SJCRH30 (cell line): ENCODE measurements around the gene EHD2. TPM values are rescaled to one million over a fixed set of nuclear protein-coding genes. Genes with fewer than 3 reads are reported as not detected.

Source experiments
- DNase-seq, 2 experiments: peaks; one replicate each; pipeline ENCODE4 v3.0.0-alpha.2; 2015 to 2020
- H3K27ac ChIP-seq: fragments of 250-450 bp; sonication (Bioruptor Pico); 2 replicates; pipeline ENCODE4 v1.5.1; 2020; ENCODE audit warnings: mild to moderate bottlenecking, moderate library complexity
- H3K27me3 ChIP-seq: fragments of 250-450 bp; sonication (Bioruptor Pico); 2 replicates; pipeline ENCODE4 v1.5.1; 2020; ENCODE audit warnings: mild to moderate bottlenecking, moderate library complexity
- H3K36me3 ChIP-seq: fragments of 250-450 bp; sonication (Bioruptor Pico); 2 replicates; pipeline ENCODE4 v1.5.1; 2020; ENCODE audit warnings: mild to moderate bottlenecking, moderate library complexity
- H3K4me1 ChIP-seq: fragments of 250-450 bp; sonication (Bioruptor Pico); 2 replicates; pipeline ENCODE4 v1.5.1; 2020; ENCODE audit warnings: mild to moderate bottlenecking, moderate library complexity
- H3K4me3 ChIP-seq: fragments of 250-450 bp; sonication (Bioruptor Pico); 2 replicates; pipeline ENCODE4 v1.5.1; 2020; ENCODE audit warnings: mild to moderate bottlenecking, moderate library complexity
- H3K9me3 ChIP-seq: fragments of 250-450 bp; sonication (Bioruptor Pico); replicated peaks from 2 replicates; pipeline ENCODE4 v1.5.1; 2020; ENCODE audit warnings: mild to moderate bottlenecking, moderate library complexity
- total RNA-seq: library from RNA; depleted of rRNA; stranded (reverse); fragments of >200 nt; shearing (Covaris generic); gene quantifications from 2 replicates; pipeline ENCODE4 v1.2.3, GENCODE V29; 2014

Gene EHD2
- total RNA-seq, 1 experiment from 2014 or later: 9.4 TPM

DNA sequence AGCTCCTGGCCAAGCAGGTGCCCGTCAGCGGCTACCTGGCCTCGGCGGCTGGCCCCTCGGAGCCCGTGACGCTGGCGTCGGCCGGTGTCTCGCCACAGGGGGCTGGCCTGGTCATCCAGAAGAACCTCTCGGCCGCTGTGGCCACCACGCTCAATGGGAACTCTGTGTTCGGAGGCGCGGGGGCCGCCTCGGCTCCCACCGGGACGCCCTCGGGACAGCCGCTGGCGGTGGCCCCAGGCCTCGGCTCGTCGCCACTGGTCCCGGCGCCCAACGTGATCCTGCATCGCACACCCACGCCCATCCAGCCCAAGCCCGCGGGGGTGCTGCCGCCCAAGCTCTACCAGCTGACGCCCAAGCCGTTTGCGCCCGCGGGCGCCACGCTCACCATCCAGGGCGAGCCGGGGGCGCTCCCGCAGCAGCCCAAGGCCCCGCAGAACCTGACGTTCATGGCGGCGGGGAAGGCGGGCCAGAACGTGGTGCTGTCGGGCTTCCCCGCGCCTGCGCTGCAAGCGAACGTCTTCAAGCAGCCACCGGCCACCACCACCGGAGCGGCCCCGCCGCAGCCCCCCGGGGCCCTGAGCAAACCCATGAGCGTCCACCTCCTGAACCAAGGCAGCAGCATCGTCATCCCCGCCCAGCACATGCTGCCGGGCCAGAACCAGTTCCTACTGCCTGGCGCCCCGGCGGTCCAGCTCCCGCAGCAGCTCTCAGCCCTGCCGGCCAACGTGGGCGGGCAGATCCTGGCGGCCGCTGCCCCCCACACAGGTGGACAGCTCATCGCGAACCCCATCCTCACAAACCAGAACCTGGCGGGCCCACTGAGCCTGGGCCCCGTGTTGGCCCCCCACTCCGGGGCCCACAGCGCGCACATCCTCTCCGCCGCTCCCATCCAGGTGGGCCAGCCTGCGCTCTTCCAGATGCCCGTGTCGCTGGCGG is 33.0 kb upstream of the EHD2 start:
- Histone ChIP-seq H3K4me1 (no peaks in the 10 kb centered on the region), H3K4me3 (no peak overlapping the region), H3K9me3 (no peaks in the 10 kb centered on the region), H3K27me3 (no peaks in the 10 kb centered on the region), H3K27ac (no peak overlapping the region), H3K36me3 (peaks cover 21% of the 10 kb centered on the region)
- no peak for DNase-seq

GRCh38 chr19:47680858-47681332 is 32.3 kb upstream of the EHD2 start:
- peaks cover 21% of the 10 kb centered on the region for H3K36me3 ChIP-seq
- no peak for DNase-seq
- H3K4me1 ChIP-seq: no peaks in the 10 kb centered on the region
- H3K27ac ChIP-seq: no peak overlapping the region
- no peaks in the 10 kb centered on the region for H3K9me3 ChIP-seq
- no peak overlapping the region for H3K4me3 ChIP-seq
- no peaks in the 10 kb centered on the region for H3K27me3 ChIP-seq

DNA sequence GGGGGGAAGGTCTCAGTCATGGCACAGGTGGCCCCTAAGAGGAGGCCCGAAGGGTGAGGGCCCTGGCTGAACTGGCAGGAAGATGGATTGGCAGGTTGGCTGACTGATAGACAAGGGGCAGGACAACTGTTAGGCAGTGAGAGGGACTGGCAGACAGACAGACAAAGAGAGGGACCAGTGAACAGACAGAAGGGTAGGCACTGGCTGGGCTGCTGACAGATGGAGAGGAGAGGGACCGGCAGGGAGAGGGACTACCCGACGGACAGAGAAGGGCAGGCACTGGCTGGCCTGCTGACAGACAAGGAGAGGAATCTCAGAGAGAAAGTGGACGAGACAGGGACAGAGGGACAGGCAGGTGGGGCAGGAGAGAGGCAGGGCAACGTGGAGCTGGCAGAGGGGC is 31.8 kb upstream of the EHD2 start:
- Histone ChIP-seq H3K9me3 (no peaks in the 10 kb centered on the region), H3K36me3 (peaks cover 21% of the 10 kb centered on the region), H3K4me1 (no peaks in the 10 kb centered on the region), H3K27me3 (no peaks in the 10 kb centered on the region), H3K4me3 (no peak overlapping the region), H3K27ac (no peak overlapping the region)
- no peak for DNase-seq

DNA sequence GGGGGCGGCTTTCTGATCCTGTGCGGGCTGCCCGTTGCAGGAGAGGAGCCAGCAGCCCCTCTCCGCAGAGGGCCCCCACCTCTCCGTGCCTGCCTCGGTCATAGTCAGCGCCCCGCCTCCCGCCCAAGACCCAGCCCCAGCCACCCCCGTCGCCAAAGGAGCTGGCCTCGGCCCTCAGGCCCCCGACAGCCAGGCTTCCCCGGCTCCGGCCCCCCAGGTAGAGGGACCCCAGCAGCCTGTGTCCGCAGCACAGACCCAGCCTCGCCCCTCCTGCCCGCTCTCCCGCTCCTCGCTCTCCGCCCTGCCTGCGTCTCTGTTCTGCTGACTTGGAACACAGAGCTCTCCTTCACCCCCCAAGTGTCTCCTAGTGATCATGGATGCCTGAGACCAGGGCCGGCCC is 31.3 kb upstream of the EHD2 start:
- no peaks in the 10 kb centered on the region for H3K27me3 ChIP-seq
- peaks cover 17% of the 10 kb centered on the region for H3K36me3 ChIP-seq
- H3K27ac ChIP-seq: no peak overlapping the region
- H3K9me3 ChIP-seq: no peaks in the 10 kb centered on the region
- H3K4me1 ChIP-seq: no peaks in the 10 kb centered on the region
- no peak overlapping the region for H3K4me3 ChIP-seq
- no peak for DNase-seq

- DNase-seq: no peak
- H3K4me3 ChIP-seq: no peak overlapping the region
- H3K4me1 ChIP-seq: no peaks in the 10 kb centered on the region
- H3K27me3 ChIP-seq: no peaks in the 10 kb centered on the region
- no peaks in the 10 kb centered on the region for H3K9me3 ChIP-seq
- peaks cover 14% of the 10 kb centered on the region for H3K36me3 ChIP-seq
- H3K27ac ChIP-seq: no peak overlapping the region
Observed at GRCh38 chr19:47682939-47683338, 30.3 kb upstream of the EHD2 start.

- Histone ChIP-seq H3K36me3 (peaks cover 9% of the 10 kb centered on the region; the same call in 1 of the 2 replicates), H3K9me3 (no peaks in the 10 kb centered on the region), H3K4me3 (no peak overlapping the region), H3K4me1 (no peaks in the 10 kb centered on the region), H3K27ac (no peak overlapping the region), H3K27me3 (no peaks in the 10 kb centered on the region)
- no peak for DNase-seq
Observed at GRCh38 chr19:47686679-47687450, 26.4 kb upstream of the EHD2 start.

DNA sequence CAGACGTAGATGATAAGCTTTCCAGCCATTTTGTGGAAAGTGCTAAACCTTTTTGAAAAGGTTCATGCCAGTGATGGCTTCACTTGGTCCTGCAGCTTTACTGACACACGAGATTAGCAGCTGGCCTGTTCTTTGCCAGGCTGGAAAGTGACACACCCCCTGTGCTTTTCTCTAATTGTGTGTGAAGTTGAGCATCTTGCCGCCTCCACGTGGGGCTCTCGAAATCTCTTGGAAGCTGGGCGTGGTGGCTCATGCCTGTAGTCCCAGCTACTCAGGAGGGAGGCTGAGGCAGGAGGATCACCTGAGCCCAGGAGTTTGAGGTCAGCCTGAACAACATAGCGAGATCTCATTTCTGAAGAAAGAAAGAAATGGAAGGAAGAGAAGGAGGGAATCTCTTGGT is 25.3 kb upstream of the EHD2 start:
- no peaks in the 10 kb centered on the region for H3K9me3 ChIP-seq
- H3K27ac ChIP-seq: no peak overlapping the region
- H3K4me3 ChIP-seq: no peak overlapping the region
- H3K4me1 ChIP-seq: no peaks in the 10 kb centered on the region
- H3K36me3 ChIP-seq: peaks cover 9% of the 10 kb centered on the region; the same call in 1 of the 2 replicates
- H3K27me3 ChIP-seq: no peaks in the 10 kb centered on the region
- DNase-seq: no peak

DNA sequence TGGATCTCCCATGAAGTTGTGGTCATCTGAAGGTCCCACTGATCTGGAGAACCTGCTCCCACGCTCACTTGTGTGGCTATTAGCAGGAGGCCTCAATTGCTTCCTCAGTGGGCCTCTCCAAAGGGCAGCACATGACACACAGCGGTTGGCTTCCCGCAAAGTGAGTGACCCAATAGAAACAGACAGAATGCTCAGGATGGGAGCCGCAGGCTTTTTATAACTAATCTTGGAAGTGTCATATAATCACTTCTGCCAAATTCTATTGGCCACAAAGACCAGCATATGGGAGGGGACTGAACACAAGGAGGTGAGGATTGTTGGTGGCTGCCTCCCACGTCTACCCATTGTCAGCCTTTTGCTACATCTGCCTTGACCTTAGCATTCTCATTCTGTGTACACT is 22.1 kb upstream of the EHD2 start:
- Histone ChIP-seq H3K27me3 (no peaks in the 10 kb centered on the region), H3K4me3 (no peak overlapping the region), H3K4me1 (no peaks in the 10 kb centered on the region), H3K27ac (no peak overlapping the region), H3K9me3 (no peaks in the 10 kb centered on the region), H3K36me3 (peaks cover 4% of the 10 kb centered on the region; the same call in 1 of the 2 replicates)
- DNase-seq: no peak

DNA sequence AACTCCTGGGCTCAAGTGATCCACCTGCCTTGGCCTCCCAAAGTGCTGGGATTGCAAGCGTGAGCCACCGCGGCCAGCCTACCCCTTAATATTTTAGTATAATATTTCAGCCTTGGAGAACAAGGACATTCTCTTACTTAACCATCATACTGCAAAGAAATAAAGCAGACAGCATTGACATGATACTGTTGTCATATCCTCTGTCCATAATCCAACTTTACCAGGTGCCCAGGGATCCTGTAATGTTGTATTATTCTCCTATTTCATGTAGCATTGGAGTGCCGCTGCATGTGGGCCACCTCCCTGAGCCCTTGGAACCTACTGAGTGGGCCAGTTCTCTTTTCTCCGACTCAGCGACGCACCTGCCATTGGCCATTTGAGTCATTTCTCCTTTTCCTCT is 21.4 kb upstream of the EHD2 start:
- no peak for DNase-seq
- Histone ChIP-seq H3K4me1 (no peaks in the 10 kb centered on the region), H3K36me3 (peaks cover 4% of the 10 kb centered on the region; the same call in 1 of the 2 replicates), H3K4me3 (no peak overlapping the region), H3K9me3 (no peaks in the 10 kb centered on the region), H3K27me3 (no peaks in the 10 kb centered on the region), H3K27ac (no peak overlapping the region)

DNA sequence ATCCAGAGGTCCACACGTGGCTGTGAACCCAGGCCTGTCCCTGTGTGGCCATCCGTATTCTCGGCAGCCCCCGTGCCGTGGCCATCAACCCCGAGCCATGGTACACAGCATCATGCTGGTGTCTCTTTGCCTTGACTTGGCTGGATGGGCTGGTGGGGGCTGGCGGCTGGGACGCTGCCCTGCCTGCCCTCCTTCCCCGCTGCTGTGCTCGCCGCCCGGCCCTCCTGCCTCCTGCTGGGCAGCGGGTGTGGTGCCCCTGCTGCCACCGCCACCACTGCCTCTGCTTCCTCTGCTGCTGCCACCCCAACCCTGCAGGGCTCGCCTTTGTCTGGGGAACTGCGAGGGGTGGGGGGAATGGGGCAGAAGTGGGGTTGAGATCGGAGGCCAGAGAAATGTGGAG is 19.7 kb upstream of the EHD2 start:
- H3K4me3 ChIP-seq: no peak overlapping the region
- no peaks in the 10 kb centered on the region for H3K36me3 ChIP-seq
- no peaks in the 10 kb centered on the region for H3K4me1 ChIP-seq
- H3K27me3 ChIP-seq: no peaks in the 10 kb centered on the region
- DNase-seq: no peak
- H3K27ac ChIP-seq: no peak overlapping the region
- no peaks in the 10 kb centered on the region for H3K9me3 ChIP-seq

DNA sequence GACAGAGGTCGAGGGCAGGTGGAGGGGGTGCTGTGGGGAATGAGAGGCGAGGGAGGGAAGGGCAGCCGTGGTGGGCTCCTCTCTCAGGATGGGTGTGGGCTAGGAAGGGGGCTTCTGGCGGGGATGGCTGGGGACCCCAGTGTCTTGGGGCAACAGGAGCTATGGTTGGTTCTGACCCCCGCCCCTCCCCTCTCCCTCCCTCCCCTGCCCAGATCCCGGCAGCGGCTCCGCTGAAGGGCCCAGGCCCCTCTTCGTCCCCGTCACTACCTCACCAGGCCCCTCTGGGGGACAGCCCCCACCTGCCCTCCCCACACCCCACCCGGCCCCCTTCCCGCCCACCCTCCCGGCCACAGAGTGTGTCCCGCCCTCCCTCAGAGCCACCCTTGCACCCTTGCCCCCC is 19.3 kb upstream of the EHD2 start:
- H3K4me3 ChIP-seq: no peak overlapping the region
- H3K27ac ChIP-seq: no peak overlapping the region
- H3K27me3 ChIP-seq: no peaks in the 10 kb centered on the region
- no peaks in the 10 kb centered on the region for H3K9me3 ChIP-seq
- no peaks in the 10 kb centered on the region for H3K4me1 ChIP-seq
- DNase-seq: no peak
- H3K36me3 ChIP-seq: no peaks in the 10 kb centered on the region

- Histone ChIP-seq H3K9me3 (no peaks in the 10 kb centered on the region), H3K4me1 (no peaks in the 10 kb centered on the region), H3K27ac (no peak overlapping the region), H3K27me3 (no peaks in the 10 kb centered on the region), H3K4me3 (no peak overlapping the region), H3K36me3 (peaks cover 5% of the 10 kb centered on the region)
- DNase-seq: no peak
Observed at GRCh38 chr19:47694466-47695273, 18.6 kb upstream of the EHD2 start.

- no peak for DNase-seq
- Histone ChIP-seq H3K27me3 (no peaks in the 10 kb centered on the region), H3K36me3 (peaks cover 10% of the 10 kb centered on the region), H3K27ac (no peak overlapping the region), H3K4me3 (no peak overlapping the region), H3K9me3 (no peaks in the 10 kb centered on the region), H3K4me1 (no peaks in the 10 kb centered on the region)
Observed at GRCh38 chr19:47695533-47696262, 17.5 kb upstream of the EHD2 start.

- no peaks in the 10 kb centered on the region for H3K4me1 ChIP-seq
- DNase-seq: no peak
Observed at GRCh38 chr19:47696635-47697034, 16.6 kb upstream of the EHD2 start.

More at GRCh38 chr19:47696635-47697034, 16.6 kb upstream of the EHD2 start:
- Histone ChIP-seq H3K4me3 (no peak overlapping the region), H3K36me3 (peaks cover 13% of the 10 kb centered on the region), H3K9me3 (no peaks in the 10 kb centered on the region), H3K27me3 (no peaks in the 10 kb centered on the region), H3K27ac (no peak overlapping the region)
